Measurements from ENCODE around the gene OSCAR.

DNA sequence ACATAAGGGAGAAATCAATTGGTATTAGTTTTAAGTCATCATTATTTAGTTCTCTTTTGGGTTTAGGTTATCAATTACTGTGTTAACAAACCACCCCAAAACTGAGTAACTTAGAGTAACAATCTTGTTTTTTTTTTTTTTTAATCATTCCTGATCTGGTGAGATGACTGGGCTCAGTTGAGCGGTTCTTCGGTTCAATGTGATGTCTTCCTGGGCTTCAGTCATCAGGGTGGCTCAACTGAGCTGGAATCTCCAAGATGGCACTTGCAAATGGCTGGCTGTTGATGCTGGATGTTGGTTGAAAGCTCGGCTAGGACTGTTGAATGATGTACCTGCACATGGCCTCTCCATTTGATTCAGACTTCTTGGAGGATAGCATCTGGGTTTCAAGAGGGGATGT is 16.2 kb downstream of the OSCAR start:
- no peak for TF ChIP-seq POLR2A (IDR thresholded peaks at IDR 0.05; ENCODE audit: low read depth)
- TF ChIP-seq, protein P1, sequence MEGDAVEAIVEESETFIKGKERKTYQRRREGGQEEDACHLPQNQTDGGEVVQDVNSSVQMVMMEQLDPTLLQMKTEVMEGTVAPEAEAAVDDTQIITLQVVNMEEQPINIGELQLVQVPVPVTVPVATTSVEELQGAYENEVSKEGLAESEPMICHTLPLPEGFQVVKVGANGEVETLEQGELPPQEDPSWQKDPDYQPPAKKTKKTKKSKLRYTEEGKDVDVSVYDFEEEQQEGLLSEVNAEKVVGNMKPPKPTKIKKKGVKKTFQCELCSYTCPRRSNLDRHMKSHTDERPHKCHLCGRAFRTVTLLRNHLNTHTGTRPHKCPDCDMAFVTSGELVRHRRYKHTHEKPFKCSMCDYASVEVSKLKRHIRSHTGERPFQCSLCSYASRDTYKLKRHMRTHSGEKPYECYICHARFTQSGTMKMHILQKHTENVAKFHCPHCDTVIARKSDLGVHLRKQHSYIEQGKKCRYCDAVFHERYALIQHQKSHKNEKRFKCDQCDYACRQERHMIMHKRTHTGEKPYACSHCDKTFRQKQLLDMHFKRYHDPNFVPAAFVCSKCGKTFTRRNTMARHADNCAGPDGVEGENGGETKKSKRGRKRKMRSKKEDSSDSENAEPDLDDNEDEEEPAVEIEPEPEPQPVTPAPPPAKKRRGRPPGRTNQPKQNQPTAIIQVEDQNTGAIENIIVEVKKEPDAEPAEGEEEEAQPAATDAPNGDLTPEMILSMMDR (IDR thresholded peaks at IDR 0.05): no peak

Data from esophagus muscularis mucosa (tissue), 3 donors.